HG03196 (cell line): ENCODE measurements around the gene TMEM132D.

Experiments
- ATAC-seq: cut with Tn5 transposase; IDR thresholded peaks from one replicate; pipeline ENCODE4 v1.9.1; 2021; ENCODE audit not compliant: unreplicated experiment

The TMEM132D gene

DNA sequence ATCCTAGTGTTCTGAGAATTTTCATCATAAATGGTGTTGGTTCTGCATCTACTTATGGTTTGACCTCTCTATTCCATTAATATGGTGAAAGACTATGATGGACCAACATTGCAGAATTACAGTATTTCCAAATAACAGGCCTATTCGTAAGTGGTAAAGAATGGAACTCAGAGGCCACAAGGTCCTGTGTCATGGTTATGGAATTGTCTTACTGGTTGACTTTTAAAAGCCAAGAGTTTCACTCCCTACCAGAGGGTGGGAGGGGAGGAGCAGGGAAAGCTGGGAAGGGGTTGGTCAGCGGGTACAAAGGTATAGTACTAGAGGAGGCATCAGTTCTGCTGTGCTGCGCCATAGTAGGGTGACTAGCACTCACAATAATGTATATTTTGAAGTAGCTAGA lies 153.4 kb downstream of the TMEM132D start:
- ATAC-seq, result no peak

- no peak for ATAC-seq
Measured at GRCh38 chr12:129746318-129746717, 157.5 kb downstream of the TMEM132D start.

DNA sequence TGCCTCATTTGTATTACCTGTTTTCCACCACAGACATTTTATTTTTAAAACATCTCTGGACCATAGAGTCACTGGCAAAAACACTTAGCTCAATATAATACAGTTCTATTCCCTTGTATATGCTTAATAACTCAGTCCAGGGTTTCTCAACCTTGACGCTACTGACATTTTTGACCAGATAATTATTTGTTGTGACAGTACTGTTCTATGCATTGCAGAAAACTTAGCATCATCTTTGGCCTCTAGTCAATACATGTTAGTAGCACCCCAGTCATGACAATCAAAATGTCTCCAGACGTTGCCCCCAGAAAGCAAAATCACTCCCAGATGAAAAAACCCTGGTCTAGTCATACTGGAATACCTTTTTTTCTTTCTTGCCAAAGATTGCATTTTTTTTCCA lies 174.7 kb downstream of the TMEM132D start:
- no peak for ATAC-seq

DNA sequence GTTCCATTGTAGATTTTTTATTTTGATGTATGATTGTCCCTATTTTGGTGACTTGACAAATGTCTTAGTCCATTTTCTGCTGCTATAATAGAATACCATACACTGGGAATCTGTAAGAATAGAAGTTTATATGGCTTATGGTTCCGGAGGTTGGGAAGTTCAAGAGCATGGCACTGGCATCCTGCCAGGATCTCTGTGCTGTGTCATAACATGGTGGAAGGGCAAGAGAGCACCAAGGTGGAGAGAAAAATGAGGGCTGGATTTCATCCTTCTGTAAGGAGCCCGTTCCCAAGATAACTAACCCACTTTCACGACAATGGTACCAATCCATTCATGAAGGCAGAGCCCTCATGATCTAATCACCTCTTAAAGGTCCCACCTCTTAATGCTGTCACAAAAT lies 176.7 kb downstream of the TMEM132D start:
- no peak for ATAC-seq

DNA sequence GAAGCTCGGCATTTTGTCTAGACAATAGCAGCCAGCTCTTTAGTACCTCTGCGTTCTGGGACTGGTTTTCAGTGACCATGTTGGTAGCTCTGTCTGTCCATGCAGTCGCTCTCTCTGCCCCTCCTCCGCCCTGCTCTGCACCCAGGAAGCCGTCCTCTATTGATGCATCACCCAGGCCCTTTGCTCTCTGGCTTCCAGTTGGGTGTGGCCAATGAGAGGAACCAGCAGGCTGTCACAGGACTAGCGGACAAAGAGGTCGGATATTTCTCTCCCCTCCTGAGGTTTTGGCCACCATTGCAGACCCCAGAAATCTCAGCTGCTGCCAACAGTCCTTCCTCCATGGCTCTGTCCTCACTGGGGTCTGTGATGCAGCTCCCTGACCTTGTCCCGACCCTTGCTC lies 180.6 kb downstream of the TMEM132D start:
- no peak for ATAC-seq

- ATAC-seq, result no peak
Measured at GRCh38 chr12:129720618-129721017, 183.2 kb downstream of the TMEM132D start.

- no peak for ATAC-seq
Measured at GRCh38 chr12:129719416-129719815, 184.4 kb downstream of the TMEM132D start.

DNA sequence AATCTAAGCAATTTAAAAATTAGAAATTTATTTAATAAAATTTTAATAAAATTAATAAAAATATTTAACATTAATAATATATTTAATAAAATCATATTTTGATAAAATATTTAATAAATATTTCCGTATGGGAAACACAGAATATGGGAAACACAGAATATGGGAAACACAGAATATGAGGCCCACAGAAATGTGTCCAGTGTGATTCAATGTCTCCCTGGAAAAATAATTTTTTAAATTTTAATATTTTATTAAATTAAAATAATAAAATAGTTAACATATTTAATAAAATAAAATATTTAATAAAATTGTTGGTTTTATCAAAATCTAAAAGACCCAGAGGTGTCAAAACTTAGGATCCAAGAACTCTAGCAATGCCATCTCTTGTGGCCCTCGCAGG lies 186.4 kb downstream of the TMEM132D start:
- no peak for ATAC-seq

GRCh38 chr12:129716825-129717224 lies 187.0 kb downstream of the TMEM132D start:
- no peak for ATAC-seq

DNA sequence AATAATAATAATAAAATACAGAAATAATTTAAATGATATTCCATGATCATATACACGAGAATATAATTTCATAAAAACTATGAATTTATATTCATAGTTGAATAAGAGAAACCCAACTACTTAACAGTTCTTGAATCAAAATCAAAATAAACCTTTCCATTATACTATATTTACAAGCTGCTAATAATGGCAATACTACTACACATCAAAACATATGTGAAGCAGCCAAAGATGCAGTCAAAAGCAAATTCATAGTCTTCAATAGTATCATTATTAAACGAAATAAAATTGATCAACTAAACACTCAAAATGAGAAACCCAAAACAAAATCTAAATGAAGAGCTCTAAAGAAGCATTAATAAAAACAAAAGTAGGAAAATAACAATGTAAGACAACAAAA lies 197.1 kb downstream of the TMEM132D start:
- no peak for ATAC-seq

- ATAC-seq, result no peak
Measured at GRCh38 chr12:129704232-129704830, 199.5 kb downstream of the TMEM132D start.

GRCh38 chr12:129701631-129702101 lies 202.2 kb downstream of the TMEM132D start:
- ATAC-seq, result no peak

DNA sequence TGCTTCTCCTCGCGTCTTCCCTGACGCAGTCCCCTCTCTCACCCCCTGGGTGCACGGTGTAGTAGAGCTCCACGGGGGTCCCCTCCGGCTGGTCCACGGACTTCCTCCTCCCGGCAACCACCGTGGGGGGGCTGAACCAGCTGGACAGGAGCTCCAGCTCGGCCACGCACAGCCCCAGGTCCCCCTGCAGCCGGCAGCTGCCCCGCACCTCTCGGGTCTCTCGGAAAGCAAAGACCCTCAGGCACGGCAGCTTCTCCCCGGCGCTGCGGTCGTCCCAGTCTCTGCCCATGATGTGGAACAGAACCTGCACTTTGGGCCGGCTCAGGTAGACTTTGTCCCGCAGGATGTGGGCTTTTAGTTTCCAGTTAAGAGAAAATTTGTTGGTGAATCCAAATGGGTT lies 203.8 kb downstream of the TMEM132D start:
- no peak for ATAC-seq

DNA sequence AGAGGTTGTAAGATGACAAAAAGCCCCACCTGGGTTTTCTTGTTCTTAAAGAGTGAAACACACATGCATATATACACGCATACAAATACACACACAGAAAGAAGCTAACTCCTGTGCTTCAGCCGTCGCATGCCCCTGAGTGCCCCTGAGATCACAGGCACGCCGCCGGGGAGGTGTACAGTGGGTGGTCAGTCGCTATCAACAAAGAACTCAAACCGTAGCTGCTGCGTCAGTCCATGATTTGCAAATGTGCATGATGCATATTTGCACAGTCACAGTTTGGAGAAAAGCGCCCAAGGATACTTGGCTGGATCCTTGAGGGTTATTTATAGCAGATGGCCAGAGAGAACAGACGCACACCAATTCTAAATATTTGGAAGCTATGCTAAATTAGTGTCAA lies 206.9 kb downstream of the TMEM132D start:
- no peak for ATAC-seq

GRCh38 chr12:129696405-129696804 lies 207.4 kb downstream of the TMEM132D start:
- no peak for ATAC-seq

DNA sequence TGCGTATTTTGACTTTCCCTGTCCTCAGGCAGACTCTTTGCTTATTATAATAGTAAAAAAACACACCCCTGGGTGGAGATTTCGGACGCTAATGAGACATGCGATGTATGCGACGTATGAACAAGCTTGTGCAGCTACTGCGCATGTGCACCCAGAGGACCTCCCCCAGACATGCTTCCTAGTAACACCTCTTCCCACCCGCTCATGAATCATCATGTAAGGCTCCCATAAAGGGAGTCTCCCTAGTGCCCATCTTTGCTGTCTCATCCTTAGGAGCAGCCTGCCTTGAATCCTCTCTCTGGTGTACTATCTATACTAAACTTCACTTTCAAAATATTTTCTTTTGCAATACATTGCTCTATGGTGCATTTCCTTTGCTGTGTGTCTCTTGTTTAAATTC lies 210.1 kb downstream of the TMEM132D start:
- ATAC-seq, result no peak

GRCh38 chr12:129687731-129688130 lies 216.1 kb downstream of the TMEM132D start:
- ATAC-seq, result no peak

GRCh38 chr12:129681830-129682229 lies 222.0 kb downstream of the TMEM132D start:
- ATAC-seq, result no peak

DNA sequence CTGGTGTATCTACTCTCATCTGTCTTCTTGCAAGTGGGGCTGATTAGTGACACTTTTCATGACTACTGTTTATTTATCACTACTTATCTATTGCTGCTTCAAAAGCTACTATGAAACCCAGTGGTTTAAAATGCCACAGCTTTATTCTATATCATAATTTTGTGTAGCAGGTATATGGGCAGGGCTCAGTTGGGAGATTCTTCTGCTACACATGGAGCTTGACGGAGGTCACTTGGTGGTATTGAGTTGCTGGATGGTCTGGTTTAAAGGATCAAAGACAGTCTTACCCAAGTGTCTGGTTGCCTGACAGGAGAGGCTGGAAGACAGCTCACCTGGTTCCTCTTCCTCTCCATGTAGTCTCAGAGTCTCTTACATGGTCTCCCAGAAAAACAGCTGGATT lies 222.7 kb downstream of the TMEM132D start:
- ATAC-seq, result no peak

DNA sequence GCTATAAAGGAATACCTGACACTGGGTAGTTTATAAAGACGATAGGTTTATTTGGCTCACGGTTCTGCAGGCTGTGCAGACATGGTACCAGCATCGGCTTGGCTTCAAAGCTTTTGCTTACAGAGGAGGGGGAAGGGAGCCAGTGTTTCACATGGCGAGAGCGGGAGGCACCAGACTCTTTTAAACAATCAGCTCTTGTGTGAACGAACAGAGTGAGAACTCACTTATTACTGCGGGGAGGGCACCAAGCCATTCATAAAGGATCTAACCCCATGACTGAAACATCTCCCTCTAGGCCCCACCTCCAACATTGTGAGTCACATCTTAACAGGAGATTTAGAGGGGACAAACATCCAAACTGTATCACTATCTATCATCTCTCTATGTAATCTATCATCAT lies 227.4 kb downstream of the TMEM132D start:
- no peak for ATAC-seq

DNA sequence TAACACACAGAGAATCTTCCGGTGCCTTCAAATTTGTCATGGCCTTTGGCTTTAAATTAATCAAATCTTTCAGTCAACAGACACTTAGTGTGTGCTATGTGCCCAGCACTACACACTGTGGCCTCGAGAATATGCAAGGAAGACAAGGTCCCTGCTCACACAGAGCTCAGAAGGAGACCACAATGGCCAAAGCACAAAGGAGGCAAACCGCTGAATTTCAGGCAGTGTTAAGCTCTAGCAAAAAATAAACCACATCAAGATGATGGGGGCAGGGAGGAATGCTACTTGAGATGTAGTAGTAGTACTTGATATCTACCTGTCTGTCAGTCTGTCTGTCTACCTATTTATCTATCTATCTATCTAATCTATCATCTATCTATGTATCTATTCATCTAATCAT lies 227.9 kb downstream of the TMEM132D start:
- ATAC-seq, result no peak

GRCh38 chr12:129675496-129675895 lies 228.3 kb downstream of the TMEM132D start:
- no peak for ATAC-seq

DNA sequence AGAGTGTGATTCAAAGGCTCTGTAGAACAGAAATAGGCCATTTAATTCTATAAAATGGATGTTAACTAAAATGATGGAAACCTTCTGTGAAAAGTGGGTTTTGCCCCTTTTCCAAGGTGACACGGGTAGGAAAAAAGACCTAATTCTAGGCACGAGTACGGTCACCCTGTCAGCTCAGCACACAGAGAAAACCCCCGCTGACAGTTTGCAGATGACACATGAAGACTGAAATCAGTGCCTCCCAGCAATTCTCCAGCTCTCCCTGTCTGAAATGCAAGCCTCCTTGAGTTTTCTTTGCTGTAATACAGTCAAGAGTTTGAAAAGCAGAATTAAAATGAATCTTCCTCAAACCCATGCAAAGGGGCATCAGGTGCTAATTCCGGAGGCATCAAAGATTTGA lies 230.0 kb downstream of the TMEM132D start:
- no peak for ATAC-seq
